HuH-7 (cell line): ENCODE results near the gene GPR85.
"Not testable (repeated sequence)": the region's sequence is repeated elsewhere in the genome, so short reads cannot be mapped to it uniquely, and the experiment has no call there.

Experiments
- DNase-seq: peaks from one replicate; pipeline ENCODE4 v3.0.0; 2011; ENCODE audit warnings: low spot score

The GPR85 gene

GRCh38 chr7:113083816-113084495, 2.7 kb downstream of the GPR85 start:
- DNase-seq, result no peak

GRCh38 chr7:113083132-113083815, 3.4 kb downstream of the GPR85 start:
- DNase-seq, result no peak

GRCh38 chr7:113078331-113078730, 8.3 kb downstream of the GPR85 start:
- DNase-seq, result no peak

- DNase-seq, result no peak
These were observed 9.9 kb downstream of the GPR85 start for GRCh38 chr7:113076703-113077102.

- DNase-seq, result no peak
These were observed 15.2 kb downstream of the GPR85 start for GRCh38 chr7:113071465-113071864.

- DNase-seq, result no peak
These were observed 24.1 kb downstream of the GPR85 start for GRCh38 chr7:113062499-113062898.

GRCh38 chr7:113060100-113060499, 26.5 kb downstream of the GPR85 start:
- DNase-seq, result no peak

- no peak for DNase-seq
These were observed 31.7 kb downstream of the GPR85 start for GRCh38 chr7:113054938-113055337.

- DNase-seq, result not testable (repeated sequence)
These were observed 32.4 kb downstream of the GPR85 start for GRCh38 chr7:113054272-113054671.

GRCh38 chr7:113049221-113049620, 37.4 kb downstream of the GPR85 start:
- not testable (repeated sequence) for DNase-seq

- DNase-seq, result no peak
These were observed 40.2 kb downstream of the GPR85 start for GRCh38 chr7:113046453-113046852.

- no peak for DNase-seq
These were observed 41.2 kb downstream of the GPR85 start for GRCh38 chr7:113045379-113045778.

- DNase-seq, result no peak
These were observed 42.2 kb downstream of the GPR85 start for GRCh38 chr7:113044394-113044793.

GRCh38 chr7:113040849-113041248, 45.8 kb downstream of the GPR85 start:
- no peak for DNase-seq

GRCh38 chr7:113033959-113034358, 52.7 kb downstream of the GPR85 start:
- no peak for DNase-seq
